Transverse colon (tissue), 3 donors: ENCODE results near the gene KIF16B.

Experiments used
- EP300 ChIP-seq: sonication (generic); formaldehyde crosslinking; IDR thresholded peaks from one replicate; pipeline ENCODE4 v1.6.1; 2017; ENCODE audit warnings: antibody characterized with exemption, low read depth
- POLR2A ChIP-seq: fragments of 450-650 bp; IDR thresholded peaks from one replicate; pipeline ENCODE4 v1.6.1; 2016; ENCODE audit warnings: antibody characterized with exemption, mild to moderate bottlenecking, moderate library complexity
- TF ChIP-seq, protein P1 (sequence below), 5 experiments: fragments of 200-600 bp in 3 of 5; fragments of 450-650 bp in 2 of 5; sonication (generic) in 3 of 5; IDR thresholded peaks; 1 replicate in 2 of 5; 2 replicates in 3 of 5; pipeline ENCODE4 v1.5.1; 2016 to 2017; ENCODE audit warnings: antibody characterized with exemption in 5 of 5, inconsistent platforms in 3 of 5, mild to moderate bottlenecking in 2 of 5, moderate library complexity in 1 of 5

- TF ChIP-seq, protein P1, sequence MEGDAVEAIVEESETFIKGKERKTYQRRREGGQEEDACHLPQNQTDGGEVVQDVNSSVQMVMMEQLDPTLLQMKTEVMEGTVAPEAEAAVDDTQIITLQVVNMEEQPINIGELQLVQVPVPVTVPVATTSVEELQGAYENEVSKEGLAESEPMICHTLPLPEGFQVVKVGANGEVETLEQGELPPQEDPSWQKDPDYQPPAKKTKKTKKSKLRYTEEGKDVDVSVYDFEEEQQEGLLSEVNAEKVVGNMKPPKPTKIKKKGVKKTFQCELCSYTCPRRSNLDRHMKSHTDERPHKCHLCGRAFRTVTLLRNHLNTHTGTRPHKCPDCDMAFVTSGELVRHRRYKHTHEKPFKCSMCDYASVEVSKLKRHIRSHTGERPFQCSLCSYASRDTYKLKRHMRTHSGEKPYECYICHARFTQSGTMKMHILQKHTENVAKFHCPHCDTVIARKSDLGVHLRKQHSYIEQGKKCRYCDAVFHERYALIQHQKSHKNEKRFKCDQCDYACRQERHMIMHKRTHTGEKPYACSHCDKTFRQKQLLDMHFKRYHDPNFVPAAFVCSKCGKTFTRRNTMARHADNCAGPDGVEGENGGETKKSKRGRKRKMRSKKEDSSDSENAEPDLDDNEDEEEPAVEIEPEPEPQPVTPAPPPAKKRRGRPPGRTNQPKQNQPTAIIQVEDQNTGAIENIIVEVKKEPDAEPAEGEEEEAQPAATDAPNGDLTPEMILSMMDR (IDR thresholded peaks at IDR 0.05): no peak
- TF ChIP-seq POLR2A: no peak
- TF ChIP-seq EP300: no peak
Observed at GRCh38 chr20:16527438-16527837, 45.8 kb downstream of the KIF16B start.
